Breast epithelium (tissue), 4 donors: ENCODE data around the gene KDM7A. TPM values are rescaled to one million over a fixed set of nuclear protein-coding genes. Genes with fewer than 3 reads are reported as not detected.

Source experiments
- DNase-seq, 2 donors: peaks; one replicate each; pipeline ENCODE4 v3.0.0-alpha.2; 2019; ENCODE audit warnings: low spot score in 2 of 2
- H3K27ac ChIP-seq, 2 donors: fragments of 200-600 bp; sonication (generic) in 1 of 2; one replicate each; pipeline ENCODE4 v1.5.1; 2016 to 2019; ENCODE audit warnings: mild to moderate bottlenecking in 1 of 2
- H3K27me3 ChIP-seq, 2 donors: fragments of 200-600 bp; sonication (generic) in 1 of 2; one replicate each; pipeline versions ENCODE4 v1.5.1 to v1.6.0; 2017 to 2019; ENCODE audit warnings: control low read depth in 1 of 2, mild to moderate bottlenecking in 1 of 2
- H3K36me3 ChIP-seq: fragments of 200-600 bp; one replicate; pipeline ENCODE4 v1.5.1; 2019
- H3K4me1 ChIP-seq, 2 donors: fragments of 200-600 bp; sonication (generic); one replicate each; pipeline ENCODE4 v1.5.1; 2016 to 2019; ENCODE audit warnings: control low read depth in 1 of 2
- H3K4me3 ChIP-seq, 3 donors: fragments of 200-600 bp; sonication (generic); 1 replicate in 2 of 3; 2 replicates in 1 of 3; pipeline ENCODE4 v1.5.1; 2016 to 2019; ENCODE audit warnings: mild to moderate bottlenecking in 3 of 3, moderate library complexity in 2 of 3
- H3K9me3 ChIP-seq, 2 donors: fragments of 200-600 bp; sonication (generic) in 1 of 2; one replicate each; pipeline ENCODE4 v1.5.1; 2016 to 2019; ENCODE audit warnings: control low read depth in 1 of 2
- POLR2A ChIP-seq: fragments of 450-650 bp; IDR thresholded peaks from one replicate; pipeline ENCODE4 v1.6.1; 2016; ENCODE audit warnings: antibody characterized with exemption, mild to moderate bottlenecking, moderate library complexity
- POLR2AphosphoS5 ChIP-seq, 3 donors: sonication (generic); formaldehyde crosslinking; IDR thresholded peaks; one replicate each; pipeline ENCODE4 v1.6.1; 2017; ENCODE audit warnings: antibody characterized with exemption in 3 of 3
- intact Hi-C: fragments of 100-400 bp; cut with DNase I; formaldehyde crosslinking; loops from one replicate; pipeline ENCODE4 v1.15.1; 2023; ENCODE audit warnings: low total_unique reads
- total RNA-seq, 3 donors: library from RNA; depleted of rRNA; stranded (reverse); fragments of >200 nt; gene quantifications; one replicate each; pipeline ENCODE4 v1.1.0, GENCODE V29; 2016
- TF ChIP-seq, protein P1 (sequence below), 3 donors: fragments of 450-650 bp; IDR thresholded peaks; one replicate each; pipeline ENCODE4 v1.5.1; 2016 to 2017; ENCODE audit warnings: antibody characterized with exemption in 3 of 3, mild to moderate bottlenecking in 3 of 3, moderate library complexity in 3 of 3

The KDM7A gene
- total RNA-seq, 3 donors from 2014 or later = 33.1 to 37.1 (median 34.7) TPM

DNA sequence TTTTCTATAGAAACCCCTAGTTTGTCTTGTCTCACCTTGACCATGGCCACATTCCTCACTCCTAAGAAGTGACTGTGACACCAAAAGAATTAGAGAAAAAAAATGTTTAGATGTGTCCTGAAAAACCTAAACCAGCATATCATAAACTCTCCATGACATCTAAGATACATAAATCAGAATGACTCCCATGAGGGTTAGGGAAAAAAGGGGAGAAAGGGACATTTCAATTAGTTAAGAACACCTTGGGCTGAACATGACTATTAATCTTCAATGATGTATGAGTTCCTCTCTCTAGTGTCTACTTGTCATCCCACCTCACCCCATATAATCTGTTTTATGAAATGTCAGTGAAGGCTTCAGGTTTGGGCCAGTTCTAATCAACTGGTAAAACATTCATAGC is 31.1 kb downstream of the KDM7A start:
- H3K9me3 ChIP-seq = no peaks in the 10 kb centered on the region
- no peaks in the 10 kb centered on the region for H3K27me3 ChIP-seq
- no peaks in the 10 kb centered on the region for H3K4me1 ChIP-seq
- intact Hi-C loops = loop anchor here (5.0 kb wide), 1 partner anchor 193 kb away; no protein-coding TSS in a partner anchor
- no peak for TF ChIP-seq POLR2A
- TF ChIP-seq, protein P1, sequence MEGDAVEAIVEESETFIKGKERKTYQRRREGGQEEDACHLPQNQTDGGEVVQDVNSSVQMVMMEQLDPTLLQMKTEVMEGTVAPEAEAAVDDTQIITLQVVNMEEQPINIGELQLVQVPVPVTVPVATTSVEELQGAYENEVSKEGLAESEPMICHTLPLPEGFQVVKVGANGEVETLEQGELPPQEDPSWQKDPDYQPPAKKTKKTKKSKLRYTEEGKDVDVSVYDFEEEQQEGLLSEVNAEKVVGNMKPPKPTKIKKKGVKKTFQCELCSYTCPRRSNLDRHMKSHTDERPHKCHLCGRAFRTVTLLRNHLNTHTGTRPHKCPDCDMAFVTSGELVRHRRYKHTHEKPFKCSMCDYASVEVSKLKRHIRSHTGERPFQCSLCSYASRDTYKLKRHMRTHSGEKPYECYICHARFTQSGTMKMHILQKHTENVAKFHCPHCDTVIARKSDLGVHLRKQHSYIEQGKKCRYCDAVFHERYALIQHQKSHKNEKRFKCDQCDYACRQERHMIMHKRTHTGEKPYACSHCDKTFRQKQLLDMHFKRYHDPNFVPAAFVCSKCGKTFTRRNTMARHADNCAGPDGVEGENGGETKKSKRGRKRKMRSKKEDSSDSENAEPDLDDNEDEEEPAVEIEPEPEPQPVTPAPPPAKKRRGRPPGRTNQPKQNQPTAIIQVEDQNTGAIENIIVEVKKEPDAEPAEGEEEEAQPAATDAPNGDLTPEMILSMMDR (IDR thresholded peaks at IDR 0.05) = no peak
- no peak for TF ChIP-seq POLR2AphosphoS5 (IDR thresholded peaks at IDR 0.05)
- DNase-seq = no peak
- H3K36me3 ChIP-seq = no peaks in the 10 kb centered on the region
- H3K27ac ChIP-seq = no peak overlapping the region
- no peak overlapping the region for H3K4me3 ChIP-seq

DNA sequence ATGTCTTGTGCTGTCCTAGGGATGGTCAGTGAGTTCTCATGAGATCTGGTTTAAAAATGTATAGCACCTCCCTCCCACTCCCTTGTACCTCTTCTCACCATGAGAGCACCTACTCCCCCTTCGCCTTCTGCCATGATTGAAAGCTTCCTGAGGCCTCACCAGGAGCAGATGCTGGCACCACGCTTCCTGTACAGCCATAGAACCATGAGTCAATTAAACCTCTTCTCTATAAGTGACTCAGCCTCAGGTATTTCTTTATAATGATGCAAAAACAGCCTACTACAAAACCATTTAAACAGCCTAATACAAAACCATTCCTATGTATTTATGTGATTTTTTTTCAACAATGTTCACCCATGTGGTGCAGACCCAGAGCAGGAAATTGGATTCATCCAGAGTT is 32.0 kb downstream of the KDM7A start:
- Histone ChIP-seq H3K4me1 (no peaks in the 10 kb centered on the region), H3K9me3 (no peaks in the 10 kb centered on the region), H3K27ac (no peak overlapping the region), H3K4me3 (no peak overlapping the region), H3K27me3 (no peaks in the 10 kb centered on the region), H3K36me3 (no peaks in the 10 kb centered on the region)
- DNase-seq = no peak
- no peak for TF ChIP-seq POLR2A
- TF ChIP-seq, protein P1 (IDR thresholded peaks at IDR 0.05) = no peak
- no peak for TF ChIP-seq POLR2AphosphoS5 (IDR thresholded peaks at IDR 0.05)
- intact Hi-C loops = loop anchor here (5.0 kb wide), 1 partner anchor 193 kb away; no protein-coding TSS in a partner anchor

DNA sequence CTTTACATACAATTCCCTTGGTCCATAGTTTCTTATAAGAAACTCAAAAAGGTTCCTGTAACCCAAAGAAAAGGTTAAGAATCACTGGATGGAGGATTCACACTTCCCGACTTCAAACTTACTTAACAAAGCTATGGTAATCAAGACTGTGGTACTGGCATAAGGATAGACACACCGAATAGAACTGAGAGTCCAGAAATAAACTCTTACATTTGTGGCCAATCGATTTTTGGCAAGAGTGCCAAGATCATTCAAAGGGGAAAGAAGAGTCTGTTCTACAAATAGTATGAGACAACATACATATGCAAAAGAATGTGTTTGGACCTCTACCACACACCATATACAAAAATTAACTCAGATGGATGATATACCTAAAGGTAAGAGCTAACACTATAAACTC is 32.8 kb downstream of the KDM7A start:
- Histone ChIP-seq H3K9me3 (no peaks in the 10 kb centered on the region), H3K27me3 (no peaks in the 10 kb centered on the region), H3K36me3 (no peaks in the 10 kb centered on the region), H3K4me1 (no peaks in the 10 kb centered on the region), H3K27ac (no peak overlapping the region), H3K4me3 (no peak overlapping the region)
- intact Hi-C loops = no loop called here
- TF ChIP-seq POLR2A (no peak), POLR2AphosphoS5 (IDR thresholded peaks at IDR 0.05) (no peak)
- TF ChIP-seq, protein P1 (IDR thresholded peaks at IDR 0.05) = no peak
- DNase-seq = no peak

DNA sequence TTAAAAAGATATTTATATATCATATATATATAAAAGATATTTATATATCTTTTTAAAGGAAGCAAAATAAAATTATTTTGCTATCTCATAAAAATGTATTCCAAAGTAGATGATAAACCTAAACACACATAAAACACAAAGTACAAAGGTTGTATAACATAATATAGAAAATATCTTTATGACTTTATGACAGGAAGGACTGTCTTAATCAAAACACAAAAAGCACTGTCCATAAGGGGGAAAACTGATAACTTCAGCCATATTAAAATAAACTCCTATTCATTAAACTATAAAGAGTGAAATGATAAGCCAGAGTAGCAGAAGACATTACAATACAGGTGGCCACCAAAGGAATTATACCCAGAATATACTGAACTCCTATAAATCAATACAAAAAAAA is 34.8 kb downstream of the KDM7A start:
- intact Hi-C loops = no loop called here

DNA sequence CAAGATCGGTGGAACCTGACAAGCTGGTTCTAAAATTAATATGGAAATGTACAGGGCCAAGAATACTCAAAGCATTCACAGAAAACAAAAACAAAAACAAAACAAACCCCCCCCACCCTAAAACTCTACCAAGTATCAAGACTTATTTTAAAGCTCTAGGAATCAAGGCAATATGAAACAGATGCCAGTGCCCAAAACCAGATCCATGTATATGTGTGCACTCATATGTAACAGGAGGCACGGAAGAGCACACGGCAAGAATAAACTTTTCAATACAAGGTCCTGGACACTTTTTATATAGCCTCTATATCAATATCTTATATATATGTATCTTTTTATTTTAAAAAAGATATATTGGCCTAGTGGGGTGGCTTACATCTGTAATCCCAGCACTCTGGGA is 35.5 kb downstream of the KDM7A start:
- intact Hi-C loops = no loop called here
- Histone ChIP-seq H3K36me3 (no peaks in the 10 kb centered on the region), H3K27ac (no peak overlapping the region), H3K4me1 (no peaks in the 10 kb centered on the region), H3K4me3 (no peak overlapping the region), H3K27me3 (no peaks in the 10 kb centered on the region), H3K9me3 (no peaks in the 10 kb centered on the region)
- no peak for DNase-seq
- TF ChIP-seq POLR2AphosphoS5 (IDR thresholded peaks at IDR 0.05) (no peak), POLR2A (no peak)
- TF ChIP-seq, protein P1 (IDR thresholded peaks at IDR 0.05) = no peak

More for the DNA sequence above, 34.8 kb downstream of the KDM7A start:
- Histone ChIP-seq H3K4me3 (no peak overlapping the region), H3K36me3 (no peaks in the 10 kb centered on the region), H3K27ac (no peak overlapping the region), H3K4me1 (no peaks in the 10 kb centered on the region), H3K9me3 (no peaks in the 10 kb centered on the region), H3K27me3 (no peaks in the 10 kb centered on the region)
- DNase-seq = no peak
- no peak for TF ChIP-seq POLR2AphosphoS5 (IDR thresholded peaks at IDR 0.05)
- TF ChIP-seq, protein P1 (IDR thresholded peaks at IDR 0.05) = no peak
- no peak for TF ChIP-seq POLR2A
